Lung (tissue), 12 donors: Measurements from ENCODE around the gene RPS17. TPM values are rescaled to one million over a fixed set of nuclear protein-coding genes. Genes with fewer than 3 reads are reported as not detected.

Experiments
- ATAC-seq: fragments of 200-7000 bp; cut with Tn5 transposase; one replicate; pipeline ENCODE4 v1.9.1; 2020; ENCODE audit warnings: moderate number of reproducible peaks; ENCODE audit not compliant: insufficient read depth, low FRiP score
- DNase-seq, 3 donors: peaks; one replicate each; pipeline ENCODE4 v3.0.0-alpha.2; 2013 to 2017
- H3K27ac ChIP-seq, 2 donors: one replicate each; pipeline ENCODE4 v1.5.1; 2013; ENCODE audit warnings: mild to moderate bottlenecking in 2 of 2, moderate library complexity in 2 of 2, control low read depth in 1 of 2, inconsistent platforms in 1 of 2, low read depth in 1 of 2, low read length in 1 of 2
- H3K27me3 ChIP-seq, 3 donors: one replicate each; pipeline ENCODE4 v1.5.1; 2013; ENCODE audit warnings: low read length in 2 of 3; ENCODE audit not compliant: control insufficient read depth in 3 of 3, insufficient read depth in 3 of 3
- H3K36me3 ChIP-seq, 4 donors: one replicate each; pipeline ENCODE4 v1.5.1; 2013; ENCODE audit warnings: low read length in 4 of 4, mild to moderate bottlenecking in 1 of 4, moderate library complexity in 1 of 4; ENCODE audit not compliant: control insufficient read depth in 4 of 4, insufficient read depth in 4 of 4
- H3K4me1 ChIP-seq, 5 donors: one replicate each; pipeline ENCODE4 v1.5.1; 2013; ENCODE audit warnings: low read length in 5 of 5, mild to moderate bottlenecking in 2 of 5, moderate library complexity in 1 of 5; ENCODE audit not compliant: control insufficient read depth in 5 of 5, insufficient read depth in 5 of 5
- H3K4me3 ChIP-seq: one replicate; pipeline ENCODE4 v1.5.1; 2013; ENCODE audit warnings: mild to moderate bottlenecking, control low read depth, moderate library complexity
- H3K9ac ChIP-seq, 2 donors: one replicate each; pipeline ENCODE4 v1.5.1; 2013; ENCODE audit warnings: low read length in 2 of 2, control low read depth in 1 of 2; ENCODE audit not compliant: insufficient read depth in 1 of 2
- H3K9me3 ChIP-seq, 4 donors: one replicate each; pipeline ENCODE4 v1.5.1; 2013; ENCODE audit warnings: low read length in 3 of 4, mild to moderate bottlenecking in 1 of 4, moderate library complexity in 1 of 4; ENCODE audit not compliant: control insufficient read depth in 4 of 4, insufficient read depth in 3 of 4
- WGBS, 2 donors: extraction: QIAGEN DNeasy Blood & Tissue Kit; methylation state at CpG; one replicate each; pipeline ENCODE4 v1.1.7; 2013; 5-methylcytosine and 5-hydroxymethylcytosine counted together
- polyA plus RNA-seq, 2 donors: library from polyadenylated mRNA; stranded (reverse); fragments of 200-250 nt; gene quantifications; one replicate each; pipeline ENCODE4 v1.2.1, GENCODE V29; 2013
- total RNA-seq, 2 donors: library from RNA; depleted of rRNA in 1 of 2; stranded (reverse); fragments of >200 nt in 1 of 2; gene quantifications; one replicate each; pipeline ENCODE4 v1.2.1, GENCODE V29; 2014 to 2021
- TF ChIP-seq, protein P1 (sequence below): IDR thresholded peaks from 2 replicates; pipeline ENCODE4 v1.5.1; 2012; ENCODE audit warnings: mild to moderate bottlenecking; ENCODE audit errors: control extremely low read depth, extremely low read depth
- donor health status: control.
- donor health status: control.
- donor health status: Bipolar disorder and iron deficiency.
- donor health status: healthy.
- donor health status: DM: yes; HTN: yes; CAD: no.

Gene RPS17
- total and polyA plus RNA-seq, 4 donors = 1,181 to 4,573 (median 2,417) TPM

DNA sequence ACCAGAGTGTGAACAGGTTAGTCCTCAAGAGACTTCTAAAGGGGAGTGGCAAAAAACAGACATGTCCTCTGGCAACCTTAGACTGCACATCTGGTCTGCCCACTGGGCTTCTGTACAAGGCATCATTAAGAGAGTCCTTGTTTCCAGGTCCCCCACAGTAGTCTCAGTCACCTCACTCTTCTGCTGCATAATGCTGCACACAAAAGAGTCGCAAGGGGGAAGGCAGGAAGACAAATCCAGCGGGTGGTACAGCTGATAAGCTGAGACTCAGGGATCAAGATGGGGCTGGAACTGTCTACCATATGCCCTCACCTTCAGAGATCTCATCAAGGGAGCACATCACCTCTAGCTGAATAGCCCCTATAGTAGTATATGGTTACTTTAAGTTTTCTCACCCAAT lies 27.4 kb upstream of the RPS17 start:
- TF ChIP-seq, protein P1, sequence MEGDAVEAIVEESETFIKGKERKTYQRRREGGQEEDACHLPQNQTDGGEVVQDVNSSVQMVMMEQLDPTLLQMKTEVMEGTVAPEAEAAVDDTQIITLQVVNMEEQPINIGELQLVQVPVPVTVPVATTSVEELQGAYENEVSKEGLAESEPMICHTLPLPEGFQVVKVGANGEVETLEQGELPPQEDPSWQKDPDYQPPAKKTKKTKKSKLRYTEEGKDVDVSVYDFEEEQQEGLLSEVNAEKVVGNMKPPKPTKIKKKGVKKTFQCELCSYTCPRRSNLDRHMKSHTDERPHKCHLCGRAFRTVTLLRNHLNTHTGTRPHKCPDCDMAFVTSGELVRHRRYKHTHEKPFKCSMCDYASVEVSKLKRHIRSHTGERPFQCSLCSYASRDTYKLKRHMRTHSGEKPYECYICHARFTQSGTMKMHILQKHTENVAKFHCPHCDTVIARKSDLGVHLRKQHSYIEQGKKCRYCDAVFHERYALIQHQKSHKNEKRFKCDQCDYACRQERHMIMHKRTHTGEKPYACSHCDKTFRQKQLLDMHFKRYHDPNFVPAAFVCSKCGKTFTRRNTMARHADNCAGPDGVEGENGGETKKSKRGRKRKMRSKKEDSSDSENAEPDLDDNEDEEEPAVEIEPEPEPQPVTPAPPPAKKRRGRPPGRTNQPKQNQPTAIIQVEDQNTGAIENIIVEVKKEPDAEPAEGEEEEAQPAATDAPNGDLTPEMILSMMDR = no peak
- peaks cover 0 to 17% (median 7%) of the 10 kb centered on the region in 5 donors for H3K4me1 ChIP-seq
- H3K9me3 ChIP-seq = peaks cover 0 to 2% (median 0%) of the 10 kb centered on the region in 4 donors
- H3K4me3 ChIP-seq = no peak overlapping the region
- WGBS, 2 donors = 83 to 85% methylated on average over 2 of the region's 2 CpGs
- H3K9ac ChIP-seq = no peak overlapping the region
- H3K27me3 ChIP-seq = peaks cover 0 to 9% (median 0%) of the 10 kb centered on the region in 3 donors
- DNase-seq (no peak), ATAC-seq (no peak)
- H3K27ac ChIP-seq = no peak overlapping the region
- peaks cover 0 to 3% (median 0%) of the 10 kb centered on the region in 4 donors for H3K36me3 ChIP-seq

DNA sequence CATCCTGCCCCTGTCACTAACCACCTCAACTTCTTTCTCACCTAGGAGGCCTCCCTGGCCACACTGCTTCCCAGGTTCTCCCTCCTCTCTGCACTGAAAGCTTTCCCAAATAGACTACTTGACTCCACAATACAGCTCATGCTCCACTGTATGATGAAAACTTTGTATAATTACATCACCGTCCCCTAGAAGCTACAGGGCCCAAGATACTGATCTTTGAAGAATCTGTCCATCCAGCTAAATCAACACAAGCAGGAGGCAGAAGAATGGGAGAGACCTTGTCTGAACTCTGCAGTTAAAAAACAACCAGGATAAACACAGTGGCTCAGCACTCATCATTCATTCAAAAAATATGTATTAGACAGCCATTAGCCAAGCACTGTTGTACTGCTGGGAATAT lies 26.4 kb upstream of the RPS17 start:
- Histone ChIP-seq H3K9me3 (peaks cover 0 to 2% (median 0%) of the 10 kb centered on the region in 4 donors), H3K27ac (no peak overlapping the region), H3K36me3 (peaks cover 0 to 3% (median 0%) of the 10 kb centered on the region in 4 donors), H3K4me3 (no peak overlapping the region), H3K9ac (no peak overlapping the region), H3K27me3 (peaks cover 0 to 9% (median 0%) of the 10 kb centered on the region in 3 donors), H3K4me1 (peaks cover 0 to 13% (median 7%) of the 10 kb centered on the region in 5 donors)
- 71 to 87% methylated on average over 1 of the region's 1 CpG for WGBS, 2 donors
- no peak for DNase-seq
- ATAC-seq = no peak
- TF ChIP-seq, protein P1 = no peak

DNA sequence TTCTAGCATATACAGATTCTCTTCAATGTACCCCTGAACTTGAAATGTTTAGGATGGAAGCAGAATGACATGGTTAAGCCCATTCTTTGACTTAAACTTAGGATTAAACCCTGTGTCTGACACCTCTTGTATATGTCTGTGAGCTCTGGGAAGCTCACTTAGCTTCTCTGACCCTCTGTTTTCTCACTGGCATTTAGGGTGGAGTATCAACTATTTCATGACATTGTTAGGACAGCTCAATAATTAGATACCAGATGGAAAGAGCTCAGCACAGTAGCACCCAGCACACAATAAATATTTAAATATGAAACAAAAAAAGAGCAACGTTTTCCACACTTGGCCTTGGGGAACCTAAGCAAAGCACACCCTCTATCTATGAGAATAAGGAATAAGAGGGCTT lies 18.2 kb upstream of the RPS17 start:
- TF ChIP-seq, protein P1 = no peak

More for the DNA sequence above, 18.2 kb upstream of the RPS17 start:
- Histone ChIP-seq H3K36me3 (peaks cover 0 to 1% (median under 1%) of the 10 kb centered on the region in 4 donors), H3K27ac (no peak overlapping the region), H3K27me3 (peaks cover 0 to 4% (median 0%) of the 10 kb centered on the region in 3 donors), H3K4me1 (no peaks in the 10 kb centered on the region), H3K9me3 (no peaks in the 10 kb centered on the region), H3K4me3 (no peak overlapping the region), H3K9ac (no peak overlapping the region)
- DNase-seq (no peak), ATAC-seq (no peak)
- WGBS, 2 donors = 44 to 68% methylated on average over 1 of the region's 1 CpG
